Epidermal melanocyte (primary cell): ENCODE data around the gene SLF2.

Experiments used
- DNase-seq: peaks from one replicate; pipeline ENCODE4 v3.0.0; 2011; ENCODE audit warnings: low spot score; ENCODE audit not compliant: insufficient read length

SLF2 gene

DNA sequence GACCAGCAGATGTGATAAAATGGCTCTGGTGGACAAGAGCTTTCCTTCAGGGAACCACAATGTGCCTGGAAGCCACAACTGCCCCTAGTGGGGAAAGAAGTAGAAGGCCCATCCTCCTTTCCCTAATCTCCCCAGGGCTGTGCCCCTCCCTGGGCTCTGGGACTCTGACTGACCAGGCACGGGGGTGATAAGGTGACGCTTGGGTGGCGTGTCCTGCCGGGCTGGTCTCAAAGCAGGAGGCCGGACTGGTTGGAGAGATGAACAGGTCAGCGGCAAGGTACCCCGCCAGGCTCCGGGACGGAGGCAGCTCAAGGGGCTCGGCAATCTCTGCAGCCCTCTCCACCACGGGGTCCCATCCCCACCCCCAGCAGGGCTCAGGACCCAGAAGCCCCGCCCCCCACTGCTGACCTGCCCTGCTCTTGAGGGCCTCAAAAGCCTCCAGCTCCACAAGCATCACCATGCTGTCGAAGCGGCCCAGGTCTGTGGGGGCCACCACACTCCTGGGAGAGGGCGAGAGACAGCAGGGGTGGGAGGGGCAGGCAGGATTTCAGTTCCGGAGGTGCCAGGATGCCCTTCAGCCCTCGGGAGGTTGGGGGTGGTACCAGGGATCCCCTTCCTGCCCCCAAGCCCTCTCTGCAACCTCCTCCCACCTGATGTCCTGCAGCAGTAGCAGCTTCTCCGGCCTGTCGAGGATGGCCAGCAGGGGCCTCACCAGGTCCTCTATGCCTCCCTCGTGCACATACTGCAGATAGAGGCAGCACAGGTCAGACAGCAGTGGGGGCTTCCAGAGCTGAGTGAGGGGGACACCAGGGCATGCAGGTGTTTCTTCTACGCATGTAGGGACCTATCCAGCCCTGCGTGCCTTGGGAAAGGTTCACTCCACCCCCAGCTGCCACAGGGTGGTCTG lies 99.0 kb downstream of the SLF2 start:
- no peak for DNase-seq

GRCh38 chr10:101012525-101013364 lies 100.0 kb downstream of the SLF2 start:
- peak; percentile 99 for DNase-seq

- no peak for DNase-seq
These were observed 100.6 kb downstream of the SLF2 start for GRCh38 chr10:101013365-101013825.

DNA sequence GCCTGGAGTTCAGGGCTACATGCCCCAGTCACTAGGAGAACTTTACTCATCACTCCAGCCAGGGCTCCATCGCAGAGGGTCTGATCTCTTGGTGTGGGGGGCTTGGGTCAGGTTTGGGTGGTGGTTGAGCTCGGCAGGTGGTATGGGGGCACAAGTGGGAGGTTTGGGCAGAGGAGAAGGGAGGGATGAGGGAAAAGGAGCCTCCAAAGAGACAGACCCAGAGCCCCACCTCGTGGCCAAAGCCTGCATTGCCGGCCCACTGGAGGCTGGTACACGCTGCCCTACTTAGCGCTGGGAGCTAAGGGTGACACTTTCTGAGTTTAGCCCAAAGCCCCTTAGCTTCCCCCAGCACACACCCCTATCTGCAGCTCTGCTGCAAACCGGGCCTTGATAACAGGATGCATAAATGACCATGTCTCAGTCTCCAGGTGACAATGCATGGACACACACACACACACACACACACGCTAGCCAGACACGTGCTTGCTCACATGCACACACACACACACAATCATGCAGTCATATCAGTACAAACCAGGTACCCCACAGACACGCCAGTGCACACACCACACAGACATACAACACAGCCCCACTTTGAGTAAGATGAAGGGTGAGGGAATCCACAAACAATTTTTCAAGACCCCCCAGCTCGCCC lies 101.6 kb downstream of the SLF2 start:
- DNase-seq = peak; percentile 88
